ENCODE results near the gene BAZ2B.
"Not testable (repeated sequence)": the region's sequence is repeated elsewhere in the genome, so short reads cannot be mapped to it uniquely, and the experiment has no call there.

Gene BAZ2B

DNA sequence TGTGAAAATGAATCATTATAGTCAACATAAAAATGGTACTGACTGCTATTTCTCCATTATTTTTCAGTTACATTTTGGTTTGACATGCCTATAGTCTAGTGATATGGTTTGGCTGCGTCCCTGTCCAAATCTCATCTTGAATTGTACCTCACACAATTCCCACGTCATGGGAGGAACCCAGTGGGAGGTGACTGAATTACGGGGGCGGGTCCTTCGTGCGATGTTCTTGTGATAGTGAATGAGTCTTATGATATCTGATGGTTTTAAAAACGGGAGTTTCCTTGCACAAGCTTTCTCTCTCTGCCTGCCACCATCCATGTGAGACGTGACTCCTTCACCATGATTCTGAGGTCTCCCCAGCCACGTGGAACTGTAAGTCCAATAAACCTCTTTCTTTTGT, 70.3 kb downstream of the BAZ2B start:
- TF ChIP-seq, protein P1, sequence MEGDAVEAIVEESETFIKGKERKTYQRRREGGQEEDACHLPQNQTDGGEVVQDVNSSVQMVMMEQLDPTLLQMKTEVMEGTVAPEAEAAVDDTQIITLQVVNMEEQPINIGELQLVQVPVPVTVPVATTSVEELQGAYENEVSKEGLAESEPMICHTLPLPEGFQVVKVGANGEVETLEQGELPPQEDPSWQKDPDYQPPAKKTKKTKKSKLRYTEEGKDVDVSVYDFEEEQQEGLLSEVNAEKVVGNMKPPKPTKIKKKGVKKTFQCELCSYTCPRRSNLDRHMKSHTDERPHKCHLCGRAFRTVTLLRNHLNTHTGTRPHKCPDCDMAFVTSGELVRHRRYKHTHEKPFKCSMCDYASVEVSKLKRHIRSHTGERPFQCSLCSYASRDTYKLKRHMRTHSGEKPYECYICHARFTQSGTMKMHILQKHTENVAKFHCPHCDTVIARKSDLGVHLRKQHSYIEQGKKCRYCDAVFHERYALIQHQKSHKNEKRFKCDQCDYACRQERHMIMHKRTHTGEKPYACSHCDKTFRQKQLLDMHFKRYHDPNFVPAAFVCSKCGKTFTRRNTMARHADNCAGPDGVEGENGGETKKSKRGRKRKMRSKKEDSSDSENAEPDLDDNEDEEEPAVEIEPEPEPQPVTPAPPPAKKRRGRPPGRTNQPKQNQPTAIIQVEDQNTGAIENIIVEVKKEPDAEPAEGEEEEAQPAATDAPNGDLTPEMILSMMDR (IDR thresholded peaks at IDR 0.05; ENCODE audit: control insufficient read depth, insufficient read depth, low read depth, low read length, missing control alignments): no peak
- no peak overlapping the region for H3K4me3 ChIP-seq (ENCODE audit: control insufficient read depth, low read depth, low read length)
- DNase-seq (ENCODE audit: low read depth): no peak

- no peak overlapping the region for H3K4me3 ChIP-seq (ENCODE audit: control insufficient read depth, low read depth, low read length)
- DNase-seq (ENCODE audit: low read depth): no peak
- TF ChIP-seq, protein P1 (IDR thresholded peaks at IDR 0.05; ENCODE audit: control insufficient read depth, insufficient read depth, low read depth, low read length, missing control alignments): no peak
Observed at GRCh38 chr2:159545085-159545484, 71.3 kb downstream of the BAZ2B start.

GRCh38 chr2:159542101-159542500, 74.2 kb downstream of the BAZ2B start:
- TF ChIP-seq, protein P1 (IDR thresholded peaks at IDR 0.05; ENCODE audit: control insufficient read depth, insufficient read depth, low read depth, low read length, missing control alignments): no peak
- no peak for DNase-seq (ENCODE audit: low read depth)
- H3K4me3 ChIP-seq (ENCODE audit: control insufficient read depth, low read depth, low read length): no peak overlapping the region

- DNase-seq (ENCODE audit: low read depth): no peak
- TF ChIP-seq, protein P1 (IDR thresholded peaks at IDR 0.05; ENCODE audit: control insufficient read depth, insufficient read depth, low read depth, low read length, missing control alignments): no peak
- no peak overlapping the region for H3K4me3 ChIP-seq (ENCODE audit: control insufficient read depth, low read depth, low read length)
Observed at GRCh38 chr2:159539701-159540100, 76.6 kb downstream of the BAZ2B start.

GRCh38 chr2:159538801-159539200, 77.5 kb downstream of the BAZ2B start:
- TF ChIP-seq, protein P1 (IDR thresholded peaks at IDR 0.05; ENCODE audit: control insufficient read depth, insufficient read depth, low read depth, low read length, missing control alignments): no peak
- no peak overlapping the region for H3K4me3 ChIP-seq (ENCODE audit: control insufficient read depth, low read depth, low read length)
- DNase-seq (ENCODE audit: low read depth): no peak

DNA sequence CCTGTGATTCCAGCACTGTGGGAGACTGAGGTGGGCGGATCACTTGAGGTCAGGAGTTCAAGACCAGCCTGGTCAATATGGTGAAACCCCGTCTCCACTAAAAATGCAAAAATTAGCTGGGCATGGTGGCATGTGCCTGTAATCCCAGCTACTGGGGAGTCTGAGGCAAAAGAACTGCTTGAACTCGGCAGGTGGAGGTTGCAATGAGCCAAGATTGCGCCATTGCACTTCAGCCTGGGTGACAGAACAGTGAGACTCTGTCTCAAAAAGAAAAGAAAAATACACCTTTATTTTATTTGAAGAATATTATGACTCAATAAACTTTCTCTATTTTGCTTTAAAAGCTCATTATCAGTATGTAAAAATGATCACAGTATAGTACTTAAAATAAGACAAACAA, 81.1 kb downstream of the BAZ2B start:
- not testable (repeated sequence) for DNase-seq (ENCODE audit: low read depth); H3K4me3 ChIP-seq (ENCODE audit: control insufficient read depth, low read depth, low read length)

DNA sequence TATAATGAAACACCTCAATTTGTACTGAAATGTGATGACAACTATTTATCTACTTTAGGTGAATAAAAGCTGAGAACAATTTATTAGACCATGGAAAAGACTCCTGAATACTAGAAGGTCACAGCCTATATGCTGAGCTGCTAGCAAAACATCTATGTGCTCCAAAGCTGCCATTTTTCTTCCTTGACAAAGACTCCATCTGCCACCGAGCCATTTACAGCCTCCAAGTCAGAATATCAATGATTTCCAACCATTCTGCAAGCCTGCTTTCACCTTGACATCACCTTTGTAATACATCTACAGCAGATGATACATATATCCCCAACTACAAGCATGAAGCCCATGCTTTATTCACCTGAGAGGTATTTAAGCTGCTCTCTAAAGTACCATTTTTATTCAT, 84.9 kb downstream of the BAZ2B start:
- H3K4me3 ChIP-seq (ENCODE audit: control insufficient read depth, low read depth, low read length): no peak overlapping the region
- DNase-seq (ENCODE audit: low read depth): no peak
- TF ChIP-seq, protein P1 (IDR thresholded peaks at IDR 0.05; ENCODE audit: control insufficient read depth, insufficient read depth, low read depth, low read length, missing control alignments): no peak

Data from AG09309 (cell line).